SW 1271 (cell line): ENCODE measurements around the gene TSSK1B.
"Not testable (repeated sequence)": the region's sequence is repeated elsewhere in the genome, so short reads cannot be mapped to it uniquely, and the experiment has no call there.

Source experiments
- DNase-seq, 2 experiments: peaks; one replicate each; lab custom pipeline; 2025; lab: John Stamatoyannopoulos, UW

Gene TSSK1B

DNA sequence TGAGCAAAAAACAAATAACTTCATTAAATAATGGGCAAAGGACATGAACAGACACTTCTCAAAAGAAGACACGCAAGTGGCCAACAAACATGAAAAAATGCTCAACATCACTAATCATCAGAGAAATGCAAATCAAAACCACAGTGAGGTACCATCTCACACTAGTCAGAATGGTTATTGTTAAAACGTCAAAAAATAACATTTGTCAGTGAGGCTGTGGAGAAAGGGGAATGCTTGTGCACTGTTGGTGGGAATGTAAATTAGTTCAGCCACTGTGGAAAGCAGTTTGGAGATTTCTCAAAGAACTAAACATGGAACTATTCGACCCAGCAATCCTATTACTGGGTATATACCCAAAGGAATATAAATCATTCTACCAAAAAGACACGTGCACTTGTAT, 36.8 kb downstream of the TSSK1B start:
- DNase-seq = not testable (repeated sequence)

DNA sequence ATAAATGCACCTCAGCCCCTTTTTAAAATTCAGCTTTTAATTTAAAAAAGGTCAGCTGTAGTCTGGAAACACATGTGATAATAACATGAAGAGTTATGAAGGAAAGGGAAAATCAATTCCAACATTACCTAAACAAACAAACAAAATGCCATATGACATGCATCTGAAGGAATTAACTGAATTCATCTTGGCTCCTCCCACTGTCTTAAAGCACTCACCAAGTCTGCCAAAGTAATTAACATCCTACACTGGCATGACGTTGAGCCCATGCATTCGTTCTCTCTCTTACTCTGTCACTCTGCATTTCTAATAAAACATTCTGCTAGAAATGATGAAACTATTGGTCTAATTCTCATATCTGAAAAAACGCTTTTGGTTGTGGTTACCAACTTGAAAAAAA, 37.7 kb downstream of the TSSK1B start:
- DNase-seq = no peak

DNA sequence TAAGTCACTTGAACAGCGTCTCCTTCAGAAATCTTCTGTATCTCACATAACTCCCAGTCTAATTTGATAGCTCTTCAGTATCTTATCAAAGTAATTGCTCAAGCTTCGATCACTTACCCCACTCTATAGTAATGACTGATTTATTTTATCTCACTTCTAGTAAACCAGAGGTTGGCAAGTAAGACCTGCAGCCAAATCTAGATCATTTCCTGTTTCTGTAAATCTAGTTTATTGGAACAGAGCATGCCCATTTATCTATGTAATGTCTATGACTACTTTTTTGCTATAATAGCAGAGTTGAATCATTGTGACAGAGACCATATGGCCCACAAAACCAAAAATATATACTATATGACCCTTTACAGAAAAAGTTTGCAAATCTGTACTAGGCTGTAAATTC, 40.1 kb downstream of the TSSK1B start:
- DNase-seq = no peak

DNA sequence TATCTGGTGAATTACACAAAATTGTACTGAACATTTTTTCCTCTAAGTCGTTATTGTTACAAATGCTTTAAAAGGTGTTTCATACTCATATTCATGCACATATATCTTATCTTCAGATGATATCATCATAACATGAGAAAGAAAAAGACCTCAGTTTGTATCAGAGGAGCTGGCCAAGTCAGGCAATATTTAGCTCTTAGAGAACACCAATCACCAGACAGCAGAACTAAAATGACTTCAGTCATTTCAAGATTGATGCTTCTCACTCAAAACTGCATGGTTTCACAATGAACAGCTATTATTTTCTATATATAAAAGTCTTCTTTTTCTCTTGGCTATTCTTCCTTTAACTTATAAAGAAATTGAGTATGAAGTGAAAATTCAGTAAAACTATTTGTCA, 44.6 kb downstream of the TSSK1B start:
- no peak for DNase-seq

GRCh38 chr5:113389116-113389515, 45.7 kb downstream of the TSSK1B start:
- DNase-seq = no peak

DNA sequence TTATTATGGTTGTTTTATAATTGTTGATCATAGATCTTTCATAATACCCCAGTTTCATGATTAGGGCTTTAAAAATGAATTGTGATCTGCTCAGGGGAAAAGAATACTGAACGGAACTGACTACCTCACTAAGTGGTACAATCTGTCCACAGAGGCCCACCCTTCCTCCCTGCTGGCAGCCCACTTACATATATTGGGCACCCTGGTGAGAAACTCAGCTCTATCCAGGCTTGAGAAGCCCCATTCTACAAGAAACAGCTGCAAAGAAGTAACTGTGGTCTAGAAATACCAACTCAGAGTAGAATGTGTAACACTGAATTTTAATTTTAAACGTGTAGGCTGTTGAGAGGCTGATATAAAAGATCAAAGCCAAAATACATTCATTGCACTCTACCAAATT, 46.9 kb downstream of the TSSK1B start:
- no peak for DNase-seq

DNA sequence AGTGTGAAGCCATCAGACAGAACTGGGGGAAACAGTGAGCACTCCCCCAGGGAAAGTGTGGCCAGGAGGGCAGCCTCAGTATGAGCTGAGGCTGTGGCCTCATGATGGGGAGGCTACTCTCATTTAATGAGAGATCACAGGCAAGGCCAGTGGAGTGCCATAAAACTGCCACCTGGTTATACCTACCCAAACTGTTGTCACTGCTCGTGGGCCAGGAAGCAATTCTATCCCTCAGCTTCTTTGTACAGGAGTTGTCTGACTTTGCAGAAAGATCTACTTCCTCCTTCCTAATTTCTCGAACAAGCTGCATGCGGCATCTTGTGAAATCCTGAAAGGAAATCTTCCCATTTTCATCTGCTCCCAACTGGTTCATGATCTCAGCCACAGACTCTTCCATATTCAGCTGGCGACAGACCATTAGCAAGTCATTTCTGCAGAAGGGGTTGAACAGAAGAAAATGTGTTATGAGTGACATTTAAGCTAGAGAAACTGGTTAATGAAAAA, 50.0 kb downstream of the TSSK1B start:
- DNase-seq = no peak

GRCh38 chr5:113382731-113383130, 52.1 kb downstream of the TSSK1B start:
- DNase-seq = no peak
